Cardiac muscle cell (in vitro differentiated cells and primary cell): ENCODE measurements around the gene ANKMY1. TPM values are rescaled to one million over a fixed set of nuclear protein-coding genes. Genes with fewer than 3 reads are reported as not detected.

Experiments used
- DNase-seq, 2 donors: peaks; one replicate each; pipeline versions ENCODE4 v3.0.0 to v3.0.0-alpha.2; 2010 to 2017; ENCODE audit warnings: low read depth in 1 of 2, low spot score in 1 of 2
- H3K27ac ChIP-seq: fragments of 200-600 bp; sonication (generic); 2 replicates; pipeline ENCODE4 v1.5.1; 2016
- H3K27me3 ChIP-seq: fragments of 200-600 bp; sonication (generic); 2 replicates; pipeline ENCODE4 v1.6.0; 2016; ENCODE audit warnings: control low read depth
- H3K36me3 ChIP-seq: fragments of 200-600 bp; sonication (generic); 2 replicates; pipeline ENCODE4 v1.5.1; 2016; ENCODE audit warnings: control low read depth
- H3K4me1 ChIP-seq: fragments of 200-600 bp; sonication (generic); 2 replicates; pipeline ENCODE4 v1.8.1; 2017; ENCODE audit warnings: low read depth, mild to moderate bottlenecking, mixed run types
- H3K4me3 ChIP-seq: fragments of 200-600 bp; sonication (generic); 2 replicates; pipeline ENCODE4 v1.5.1; 2016; ENCODE audit warnings: mild to moderate bottlenecking
- H3K9me3 ChIP-seq: fragments of 200-600 bp; sonication (generic); 2 replicates; pipeline ENCODE4 v1.5.1; 2017; ENCODE audit warnings: low read depth, mild to moderate bottlenecking, control low read depth
- CTCF ChIP-seq: IDR thresholded peaks from 2 replicates; pipeline ENCODE4 v1.5.1; 2012; ENCODE audit warnings: low read depth, mild to moderate bottlenecking, low read length
- polyA plus RNA-seq: library from polyadenylated mRNA; unstranded; fragments of >200 nt; fragmentation: Nextera tagmentation; extraction: Ambion mirVana; gene quantifications from 2 replicates; pipeline ENCODE4 v1.2.1, GENCODE V29; 2016
- total RNA-seq: library from RNA; depleted of rRNA; stranded (reverse); fragments of >200 nt; gene quantifications from 2 replicates; pipeline ENCODE4 v1.2.3, GENCODE V29; 2016

ANKMY1 gene
- total and polyA plus RNA-seq, 2 experiments from 2014 or later: 7.6 to 10.8 TPM

- no peaks in the 10 kb centered on the region for H3K9me3 ChIP-seq
- H3K4me1 ChIP-seq: peaks cover 3% of the 10 kb centered on the region
- peaks cover 3% of the 10 kb centered on the region for H3K36me3 ChIP-seq
- no peak overlapping the region for H3K4me3 ChIP-seq
- no peak for DNase-seq
- TF ChIP-seq CTCF: no peak
- H3K27ac ChIP-seq: no peak overlapping the region
- no peaks in the 10 kb centered on the region for H3K27me3 ChIP-seq
Observed at GRCh38 chr2:240573516-240574385, 16.0 kb upstream of the ANKMY1 start.

GRCh38 chr2:240573071-240573515, 15.3 kb upstream of the ANKMY1 start:
- Histone ChIP-seq H3K27ac (no peak overlapping the region), H3K4me3 (no peak overlapping the region), H3K27me3 (no peaks in the 10 kb centered on the region), H3K9me3 (no peaks in the 10 kb centered on the region), H3K4me1 (peaks cover 3% of the 10 kb centered on the region), H3K36me3 (peaks cover 3% of the 10 kb centered on the region)
- DNase-seq: no peak
- no peak for TF ChIP-seq CTCF

GRCh38 chr2:240572141-240573031, 14.6 kb upstream of the ANKMY1 start:
- H3K4me3 ChIP-seq: no peak overlapping the region
- H3K36me3 ChIP-seq: peaks cover 3% of the 10 kb centered on the region
- no peaks in the 10 kb centered on the region for H3K9me3 ChIP-seq
- H3K27me3 ChIP-seq: no peaks in the 10 kb centered on the region
- no peak overlapping the region for H3K27ac ChIP-seq
- no peak for DNase-seq
- no peak for TF ChIP-seq CTCF
- peaks cover 4% of the 10 kb centered on the region for H3K4me1 ChIP-seq

- H3K27ac ChIP-seq: no peak overlapping the region
- TF ChIP-seq CTCF: no peak
Observed at GRCh38 chr2:240571314-240571973, 13.7 kb upstream of the ANKMY1 start.

More at GRCh38 chr2:240571314-240571973, 13.7 kb upstream of the ANKMY1 start:
- peaks cover 11% of the 10 kb centered on the region for H3K4me1 ChIP-seq
- H3K9me3 ChIP-seq: no peaks in the 10 kb centered on the region
- no peak overlapping the region for H3K4me3 ChIP-seq
- H3K36me3 ChIP-seq: peaks cover 3% of the 10 kb centered on the region
- DNase-seq: no peak
- H3K27me3 ChIP-seq: no peaks in the 10 kb centered on the region
